ENCODE measurements around the gene KAT2A.

The KAT2A gene

DNA sequence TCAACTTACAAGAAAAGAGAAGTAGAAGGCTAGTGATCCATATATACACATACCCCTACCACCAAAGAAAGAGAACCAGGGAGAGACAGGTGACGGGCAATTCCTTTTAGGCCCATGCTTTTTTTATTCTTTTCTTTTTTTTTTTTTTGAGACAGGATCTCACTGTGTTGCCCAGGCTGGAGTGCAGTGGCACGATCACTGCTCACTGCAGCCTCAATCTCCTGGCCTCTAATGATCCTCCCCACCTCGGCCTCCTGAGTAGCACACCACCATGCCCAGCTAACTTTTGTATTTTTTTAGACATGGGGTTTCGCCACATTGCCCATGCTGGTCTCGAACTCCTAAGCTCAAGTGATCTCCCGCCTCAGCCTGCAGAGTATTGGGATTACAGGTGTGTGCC lies 6.2 kb upstream of the KAT2A start:
- H3K4me3 ChIP-seq (ENCODE audit: low read depth, low read length), result no peak overlapping the region
- TF ChIP-seq, protein P1, sequence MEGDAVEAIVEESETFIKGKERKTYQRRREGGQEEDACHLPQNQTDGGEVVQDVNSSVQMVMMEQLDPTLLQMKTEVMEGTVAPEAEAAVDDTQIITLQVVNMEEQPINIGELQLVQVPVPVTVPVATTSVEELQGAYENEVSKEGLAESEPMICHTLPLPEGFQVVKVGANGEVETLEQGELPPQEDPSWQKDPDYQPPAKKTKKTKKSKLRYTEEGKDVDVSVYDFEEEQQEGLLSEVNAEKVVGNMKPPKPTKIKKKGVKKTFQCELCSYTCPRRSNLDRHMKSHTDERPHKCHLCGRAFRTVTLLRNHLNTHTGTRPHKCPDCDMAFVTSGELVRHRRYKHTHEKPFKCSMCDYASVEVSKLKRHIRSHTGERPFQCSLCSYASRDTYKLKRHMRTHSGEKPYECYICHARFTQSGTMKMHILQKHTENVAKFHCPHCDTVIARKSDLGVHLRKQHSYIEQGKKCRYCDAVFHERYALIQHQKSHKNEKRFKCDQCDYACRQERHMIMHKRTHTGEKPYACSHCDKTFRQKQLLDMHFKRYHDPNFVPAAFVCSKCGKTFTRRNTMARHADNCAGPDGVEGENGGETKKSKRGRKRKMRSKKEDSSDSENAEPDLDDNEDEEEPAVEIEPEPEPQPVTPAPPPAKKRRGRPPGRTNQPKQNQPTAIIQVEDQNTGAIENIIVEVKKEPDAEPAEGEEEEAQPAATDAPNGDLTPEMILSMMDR (IDR thresholded peaks at IDR 0.05; ENCODE audit: low read depth, low read length), result no peak

DNA sequence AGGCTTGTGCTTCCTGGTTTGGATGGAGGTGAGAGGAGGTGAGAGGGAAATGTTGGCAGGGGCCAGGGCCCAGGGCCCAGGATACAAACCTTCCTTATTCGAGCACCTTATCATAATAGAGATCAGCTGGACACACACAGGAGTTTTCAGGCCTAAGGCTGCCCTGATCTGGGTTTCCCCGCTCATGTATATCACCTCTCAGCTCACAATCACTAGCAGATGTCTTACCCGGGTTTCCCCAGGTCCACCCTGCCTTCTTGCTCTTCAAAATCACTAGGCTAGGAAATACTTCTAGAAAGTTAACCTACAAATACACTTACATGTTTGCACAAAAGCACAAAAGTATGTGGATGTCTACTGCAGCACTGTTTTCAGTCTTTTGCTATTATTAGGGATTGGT lies 5.7 kb upstream of the KAT2A start:
- no peak overlapping the region for H3K4me3 ChIP-seq (ENCODE audit: low read depth, low read length)
- TF ChIP-seq, protein P1 (IDR thresholded peaks at IDR 0.05; ENCODE audit: low read depth, low read length), result no peak

DNA sequence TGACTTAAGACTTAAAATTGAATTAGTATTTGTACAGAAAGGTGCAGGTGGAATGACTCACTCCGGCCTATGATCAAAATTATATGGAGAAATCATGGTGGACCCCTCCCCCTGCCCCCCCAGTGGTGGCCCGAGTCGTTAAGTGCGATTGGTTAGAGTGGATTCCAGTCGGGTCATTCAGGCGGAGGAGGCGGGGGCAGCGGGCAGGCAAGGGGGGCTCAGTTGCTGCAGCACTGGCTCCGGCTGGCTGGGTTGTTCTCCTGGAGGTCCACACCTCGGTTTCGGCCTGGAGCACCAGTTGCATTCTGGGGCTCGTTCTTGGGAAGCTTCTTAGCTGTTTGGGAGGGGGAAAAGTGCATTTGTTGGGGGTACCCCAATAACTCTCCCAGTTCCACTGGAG lies 4.4 kb upstream of the KAT2A start:
- TF ChIP-seq, protein P1 (IDR thresholded peaks at IDR 0.05; ENCODE audit: low read depth, low read length), result no peak
- H3K4me3 ChIP-seq (ENCODE audit: low read depth, low read length), result no peak overlapping the region

GRCh38 chr17:42124256-42124655 lies 3.1 kb upstream of the KAT2A start:
- TF ChIP-seq, protein P1 (IDR thresholded peaks at IDR 0.05; ENCODE audit: low read depth, low read length), result no peak

DNA sequence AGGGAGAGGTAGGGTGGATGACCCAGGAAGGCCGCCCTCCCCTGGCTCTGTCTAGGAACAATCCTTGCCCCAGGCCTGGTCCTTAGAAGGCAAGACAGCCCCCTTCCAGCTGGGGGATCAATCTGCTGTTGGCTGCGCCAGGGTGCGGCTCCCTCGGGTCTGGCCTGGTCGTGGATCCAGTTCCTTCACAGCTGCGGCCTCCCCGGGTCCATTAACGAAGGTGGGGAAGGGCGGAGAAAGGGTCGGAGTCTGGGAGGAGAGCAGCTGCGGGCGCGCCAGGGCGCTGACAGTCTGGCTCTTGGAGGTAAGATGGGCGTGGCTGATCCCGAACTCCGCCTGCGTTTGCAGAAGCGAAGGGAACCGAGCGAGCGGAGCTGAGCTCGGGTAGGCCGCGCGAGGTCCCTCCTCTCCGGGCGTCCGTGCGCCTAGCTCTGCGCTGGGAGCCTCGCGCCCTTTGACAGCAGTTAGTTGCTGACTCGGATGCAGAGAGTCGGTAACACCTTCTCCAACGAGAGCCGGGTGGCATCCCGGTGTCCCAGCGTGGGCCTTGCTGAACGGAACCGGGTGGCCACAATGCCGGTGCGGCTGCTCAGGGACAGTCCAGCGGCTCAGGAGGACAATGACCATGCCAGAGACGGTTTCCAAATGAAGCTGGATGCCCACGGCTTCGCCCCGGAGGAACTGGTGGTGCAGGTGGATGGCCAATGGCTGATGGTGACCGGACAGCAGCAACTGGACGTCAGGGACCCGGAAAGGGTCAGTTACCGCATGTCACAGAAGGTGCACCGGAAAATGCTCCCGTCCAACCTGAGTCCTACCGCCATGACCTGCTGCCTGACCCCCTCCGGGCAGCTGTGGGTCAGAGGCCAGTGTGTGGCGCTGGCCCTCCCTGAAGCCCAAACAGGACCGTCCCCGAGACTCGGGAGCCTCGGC lies 1.5 kb upstream of the KAT2A start, which contains the start of gene HSPB9:
Gene HSPB9 (plus strand): TSS at position 434 of the 933 bp plus-strand sequence. CDS start 47 bp downstream, at position 481.
- no peak within 1 kb of the TSS for H3K4me3 ChIP-seq (ENCODE audit: low read depth, low read length)
- TF ChIP-seq, protein P1 (IDR thresholded peaks at IDR 0.05; ENCODE audit: low read depth, low read length), result no peak

More at GRCh38 chr17:42124256-42124655, 3.1 kb upstream of the KAT2A start:
- no peak overlapping the region for H3K4me3 ChIP-seq (ENCODE audit: low read depth, low read length)

- peak overlapping the region; percentile 57 for H3K4me3 ChIP-seq (ENCODE audit: low read depth, low read length)
- TF ChIP-seq, protein P1 (IDR thresholded peaks at IDR 0.05; ENCODE audit: low read depth, low read length), result no peak
Observed at GRCh38 chr17:42120161-42120769, 902 bp downstream of the KAT2A start.

- no peak overlapping the region for H3K4me3 ChIP-seq (ENCODE audit: low read depth, low read length)
- TF ChIP-seq, protein P1 (IDR thresholded peaks at IDR 0.05; ENCODE audit: low read depth, low read length), result no peak
Observed at GRCh38 chr17:42119301-42119700, 1.9 kb downstream of the KAT2A start.
